GM18951 (cell line): ENCODE results near the gene COPE.

Source experiments
- POLR2A ChIP-seq: IDR thresholded peaks from 4 replicates; pipeline ENCODE4 v1.6.1; 2011; ENCODE audit warnings: mild to moderate bottlenecking; ENCODE audit not compliant: insufficient read length, insufficient read depth; ENCODE audit errors: extremely low read depth
- in situ Hi-C: fragments of 300-500 bp; cut with MboI; formaldehyde crosslinking; loops from one replicate; pipeline ENCODE4 v1.12.0; 2022; ENCODE audit warnings: low sequenced_read_pairs, mixed read lengths, inconsistent platforms; ENCODE audit not compliant: unreplicated experiment

The COPE gene

GRCh38 chr19:18886972-18887371, 32.2 kb downstream of the COPE start:
- no peak for TF ChIP-seq POLR2A
- in situ Hi-C loops, result no loop called here

DNA sequence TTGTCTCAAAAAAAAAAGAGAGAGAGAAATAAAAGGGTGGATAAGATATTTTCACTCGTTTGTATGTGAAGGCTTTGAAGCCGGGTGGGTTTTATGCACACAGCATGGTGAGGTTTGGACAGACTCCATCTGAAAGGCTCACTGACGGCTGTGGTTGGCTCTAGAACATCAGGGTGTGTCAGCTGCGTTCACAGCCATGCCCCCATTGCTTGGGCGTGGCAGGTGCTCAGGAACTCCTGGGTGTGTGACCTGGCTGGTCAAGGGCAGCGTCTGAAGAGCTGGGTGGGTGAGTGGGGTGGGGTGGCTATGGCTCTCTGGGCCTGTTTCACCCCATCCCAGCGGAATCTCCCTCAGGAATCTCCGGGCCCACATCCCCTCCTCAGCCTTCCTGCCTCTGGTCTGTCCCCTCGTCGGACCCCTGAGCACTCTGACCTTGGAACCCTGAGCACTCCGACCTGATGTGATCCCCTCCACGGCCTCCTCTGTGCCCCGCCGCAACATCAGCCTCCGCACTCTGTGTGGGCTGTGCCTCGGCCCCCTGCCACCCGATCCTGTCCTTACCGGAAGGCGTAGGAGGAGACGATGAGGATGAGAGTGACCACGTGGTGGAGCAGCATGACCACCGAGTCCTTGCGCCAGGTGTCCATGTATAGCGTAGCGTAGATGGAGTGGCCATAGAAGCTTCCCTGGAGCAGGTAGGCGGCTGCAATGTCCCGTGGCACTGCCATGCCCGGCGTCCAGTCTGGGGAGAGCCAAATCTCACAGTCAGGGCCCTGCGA, 35.5 kb downstream of the COPE start:
- in situ Hi-C loops, result no loop called here

DNA sequence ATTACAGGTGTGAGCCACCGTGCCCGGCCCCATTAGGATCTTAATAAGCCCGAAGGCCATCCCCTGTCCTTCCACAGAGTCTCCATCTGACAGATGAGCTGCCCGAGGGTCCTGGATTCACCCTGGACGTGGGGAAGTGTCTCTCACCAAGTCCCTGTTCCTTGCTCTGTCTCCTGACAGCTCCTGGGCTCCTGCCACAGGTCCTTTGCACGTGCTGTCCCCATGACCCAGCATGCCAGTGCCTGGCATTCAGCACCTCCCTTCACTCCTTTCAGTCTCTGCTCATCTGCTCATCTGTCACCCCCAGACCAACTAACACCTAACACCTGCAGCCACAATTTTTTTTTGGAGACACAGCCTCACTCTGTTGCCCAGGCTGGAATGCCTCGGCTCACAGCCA, 37.7 kb downstream of the COPE start:
- in situ Hi-C loops, result no loop called here
- no peak for TF ChIP-seq POLR2A

More for the DNA sequence above, 35.5 kb downstream of the COPE start:
- no peak for TF ChIP-seq POLR2A

GRCh38 chr19:18879579-18880373, 39.4 kb downstream of the COPE start:
- in situ Hi-C loops, result no loop called here
- no peak for TF ChIP-seq POLR2A

DNA sequence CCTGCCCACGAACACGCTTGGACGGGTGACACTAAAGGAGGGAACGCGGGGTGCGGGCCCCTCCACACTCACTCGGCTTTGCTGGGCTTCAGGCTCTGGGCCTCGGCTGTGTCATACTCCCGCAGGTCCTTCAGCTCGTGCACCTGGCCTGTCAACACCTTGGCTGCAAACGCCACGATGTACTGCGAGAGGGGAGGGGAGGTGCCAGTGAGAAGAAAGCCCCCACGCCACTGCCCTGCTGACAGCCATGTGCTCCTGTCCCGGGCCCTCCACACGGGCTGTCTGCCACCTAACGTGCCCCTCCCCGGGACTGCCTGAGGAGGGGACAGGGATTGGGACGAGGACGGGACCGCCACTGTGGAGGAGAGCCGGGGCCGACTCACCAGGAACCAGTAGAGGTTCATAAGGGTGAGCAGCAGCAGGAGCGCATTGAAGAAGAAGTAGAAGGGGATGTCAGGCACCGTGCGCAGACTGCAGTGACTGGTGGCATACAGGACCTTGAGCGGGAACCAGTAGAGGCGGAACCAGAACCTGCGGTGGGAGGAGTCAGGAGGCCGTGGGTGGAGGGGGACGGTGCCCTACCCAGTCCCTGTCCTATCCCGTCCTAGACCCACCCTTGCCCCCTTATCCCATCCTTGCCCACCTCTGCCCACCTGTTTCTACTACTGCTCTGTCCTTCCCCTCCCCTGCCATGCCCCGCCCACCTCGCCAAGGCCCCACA, 40.2 kb downstream of the COPE start:
- no peak for TF ChIP-seq POLR2A
- in situ Hi-C loops, result no loop called here

- TF ChIP-seq POLR2A, result no peak
- in situ Hi-C loops, result no loop called here
Measured at GRCh38 chr19:18878058-18878797, 41.0 kb downstream of the COPE start.

DNA sequence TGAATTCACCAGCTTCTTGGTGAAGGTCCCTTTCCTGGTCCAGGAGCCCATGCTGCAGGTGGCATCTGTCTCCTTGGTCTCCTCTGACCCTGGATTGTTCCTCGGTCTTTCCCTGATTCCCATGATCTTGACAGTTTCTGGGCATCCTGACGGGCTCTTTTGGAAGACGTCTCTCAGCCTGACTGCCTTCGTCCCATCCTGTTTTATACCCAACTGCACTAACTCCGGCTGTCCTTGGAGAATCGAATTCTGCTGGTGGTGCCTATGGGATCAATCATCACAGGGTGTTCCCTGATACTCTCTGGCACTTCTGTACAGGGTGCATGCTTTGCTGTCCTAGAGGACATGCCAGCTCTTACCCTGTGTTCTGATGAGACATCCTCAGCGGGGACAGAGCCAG, 42.3 kb downstream of the COPE start:
- in situ Hi-C loops, result no loop called here
- TF ChIP-seq POLR2A, result no peak

DNA sequence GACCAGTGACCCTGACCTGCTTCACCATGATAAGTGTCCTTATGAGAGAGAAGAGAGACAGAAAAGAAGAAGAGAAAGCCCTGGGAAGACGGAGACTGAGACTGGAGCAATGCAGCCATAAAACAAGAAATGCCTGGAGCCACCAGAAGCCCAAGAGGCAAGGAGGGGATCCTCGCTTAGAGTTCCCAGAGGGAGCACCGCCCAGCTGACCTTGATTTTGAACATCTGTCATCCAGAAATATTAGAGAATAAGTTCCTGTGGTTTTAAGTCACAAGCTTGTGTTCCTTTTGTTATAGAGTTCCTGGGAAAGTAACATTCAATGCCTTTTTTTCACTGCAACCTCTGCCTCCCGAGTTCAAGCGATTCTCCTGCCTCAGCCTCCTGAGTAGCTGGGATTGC, 43.5 kb downstream of the COPE start:
- no peak for TF ChIP-seq POLR2A
- in situ Hi-C loops, result no loop called here

DNA sequence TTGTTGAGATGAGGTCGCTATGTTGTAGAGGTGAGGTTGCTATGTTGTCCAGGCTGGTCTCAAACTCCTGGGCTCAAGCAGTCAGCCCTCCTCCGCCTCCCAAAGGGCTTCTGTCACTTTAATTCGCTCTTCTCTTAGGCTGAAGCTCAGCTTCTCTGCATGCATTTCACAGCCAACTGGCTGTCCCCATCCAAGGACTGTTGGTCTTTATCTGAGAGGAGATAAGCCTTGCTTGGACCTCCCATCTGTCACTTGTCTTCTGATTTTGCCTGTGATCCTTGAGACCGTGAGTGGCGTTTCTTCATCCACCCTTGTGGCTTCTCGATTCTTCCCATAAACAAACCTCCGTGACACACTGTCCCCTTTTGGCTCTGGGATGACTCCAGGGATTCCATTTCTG, 47.6 kb downstream of the COPE start:
- in situ Hi-C loops, result no loop called here
- TF ChIP-seq POLR2A, result no peak

DNA sequence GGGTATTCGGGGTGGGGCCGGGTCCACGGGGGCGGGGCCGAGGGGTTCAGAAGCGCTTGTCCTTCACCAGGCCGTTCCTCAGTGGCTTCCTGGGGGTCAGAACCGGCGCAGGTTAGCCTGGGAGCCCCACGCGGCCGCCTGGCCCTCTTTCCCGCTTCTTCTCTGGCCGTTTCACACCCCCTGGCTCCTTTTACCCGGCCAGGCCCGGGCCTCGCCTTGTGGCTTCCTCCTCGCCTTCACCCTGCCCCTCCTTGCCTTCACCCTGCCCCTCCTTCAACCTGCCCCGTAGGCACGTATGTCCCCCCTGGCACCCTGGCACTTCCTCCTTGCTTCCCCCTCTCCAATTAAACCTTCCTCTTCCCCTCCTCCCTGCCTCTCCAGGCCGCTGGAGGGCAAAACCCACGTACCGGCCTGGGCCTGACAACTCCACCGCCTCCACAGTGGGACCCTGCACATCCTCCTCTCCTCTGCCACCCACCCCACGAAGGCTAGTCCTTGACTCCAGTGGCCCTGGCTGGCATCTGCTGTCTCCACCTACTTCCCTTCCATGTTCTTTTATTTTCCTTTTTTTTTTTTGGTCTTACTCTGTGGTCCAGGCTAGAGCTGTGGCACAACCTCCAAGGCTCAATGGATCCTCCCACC, 48.5 kb downstream of the COPE start:
- TF ChIP-seq POLR2A, result no peak
- in situ Hi-C loops, result no loop called here

- in situ Hi-C loops, result no loop called here
- no peak for TF ChIP-seq POLR2A
Measured at GRCh38 chr19:18869781-18870530, 49.2 kb downstream of the COPE start.
